Endothelial cell of umbilical vein (primary cell): ENCODE measurements around the gene TFAP2A. TPM values are rescaled to one million over a fixed set of nuclear protein-coding genes. Genes with fewer than 3 reads are reported as not detected.

Experiments
- BruUV-seq: library from RNA; stranded (reverse); fragments of 400-500 nt; replicated peaks from 2 replicates; lab custom pipeline; 2021; lab: Mats Ljungman, UMichigan
- CTCF ChIA-PET: fragments of 300-600, 350-600 bp; sonication (Branson Sonifier 250); formaldehyde crosslinking; loops from one replicate; lab custom pipeline; 2021; ENCODE audit warnings: antibody characterized with exemption, inconsistent platforms; lab: Charles Lee
- POLR2A ChIA-PET: fragments of 300-600, 350-600 bp; sonication (Branson Sonifier 250); formaldehyde crosslinking; loops from one replicate; lab custom pipeline; 2021; ENCODE audit warnings: antibody characterized with exemption, inconsistent platforms; lab: Charles Lee
- DNase-seq: peaks from one replicate; pipeline ENCODE4 v3.0.0-alpha.2; 2011; ENCODE audit warnings: low read depth, low spot score
- FAIRE-seq: peaks from 2 replicates; lab custom pipeline; 2011; peaks lifted over from hg19 to GRCh38; lab: Jason Lieb, UNC
- H2AFZ ChIP-seq: 2 replicates; pipeline ENCODE4 v1.6.0; 2012; ENCODE audit warnings: low read depth, low read length, control low read depth, inconsistent platforms
- H3K27ac ChIP-seq: 2 replicates; pipeline ENCODE4 v1.5.1; 2011; ENCODE audit warnings: low read depth, mild to moderate bottlenecking, control low read depth, low read length, moderate library complexity; ENCODE audit not compliant: insufficient read depth
- H3K27me3 ChIP-seq, 2 experiments: 2 replicates each; pipeline versions ENCODE4 v1.6.0 to v1.6.1; 2011; ENCODE audit warnings: low read length in 2 of 2, mixed read lengths in 1 of 2; ENCODE audit not compliant: control insufficient read depth in 2 of 2, insufficient read depth in 2 of 2
- H3K36me3 ChIP-seq, 2 experiments: 2 replicates in 1 of 2; 3 replicates in 1 of 2; pipeline ENCODE4 v1.5.1; 2011; ENCODE audit warnings: low read length in 2 of 2, mild to moderate bottlenecking in 1 of 2, moderate library complexity in 1 of 2; ENCODE audit not compliant: control insufficient read depth in 2 of 2, insufficient read depth in 2 of 2; ENCODE audit errors: extremely low read depth in 1 of 2
- H3K4me1 ChIP-seq: 3 replicates; pipeline ENCODE4 v1.5.1; 2011; ENCODE audit warnings: mild to moderate bottlenecking, low read length; ENCODE audit not compliant: control insufficient read depth, insufficient read depth; ENCODE audit errors: extremely low read depth
- H3K4me2 ChIP-seq: 2 replicates; pipeline ENCODE4 v1.6.1; 2011; ENCODE audit warnings: low read length, control low read depth, mixed read lengths; ENCODE audit not compliant: insufficient read depth
- H3K4me3 ChIP-seq, 3 experiments: fragments of 200-600 bp in 1 of 3; sonication (generic), shearing (Covaris generic) in 1 of 3; replicated peaks in 1 of 3; 2 replicates each; pipeline ENCODE4 v1.5.1; 2011 to 2016; ENCODE audit warnings: control low read depth in 3 of 3, low read length in 3 of 3, mild to moderate bottlenecking in 2 of 3, inconsistent platforms in 1 of 3, low read depth in 1 of 3, moderate library complexity in 1 of 3; ENCODE audit not compliant: insufficient read depth in 1 of 3
- H3K79me2 ChIP-seq: 2 replicates; pipeline ENCODE4 v1.6.0; 2012; ENCODE audit warnings: low read length, inconsistent platforms; ENCODE audit not compliant: control insufficient read depth, insufficient read depth
- H3K9ac ChIP-seq: replicated peaks from 2 replicates; pipeline ENCODE3; 2011; ENCODE audit warnings: low read length, control low read depth; ENCODE audit not compliant: insufficient read depth; ENCODE audit errors: extremely low read depth
- H3K9me1 ChIP-seq: replicated peaks from 3 replicates; pipeline ENCODE4 v1.6.0; 2011; ENCODE audit warnings: mild to moderate bottlenecking, low read length; ENCODE audit not compliant: control insufficient read depth, insufficient read depth; ENCODE audit errors: extremely low read depth
- H3K9me3 ChIP-seq: replicated peaks from 2 replicates; pipeline ENCODE4 v1.5.1; 2012; ENCODE audit warnings: low read length, inconsistent platforms; ENCODE audit not compliant: control insufficient read depth, insufficient read depth
- H4K20me1 ChIP-seq: replicated peaks from 2 replicates; pipeline ENCODE3; 2011; ENCODE audit warnings: mild to moderate bottlenecking, low read length; ENCODE audit not compliant: control insufficient read depth, insufficient read depth; ENCODE audit errors: extremely low read depth
- CTCF ChIP-seq, 2 donors: IDR thresholded peaks; 1 replicate in 1 of 2; 2 replicates in 1 of 2; pipeline ENCODE4 v1.5.1; 2011; ENCODE audit warnings: low read length in 2 of 2, mild to moderate bottlenecking in 2 of 2, moderate library complexity in 2 of 2, control low read depth in 1 of 2, inconsistent platforms in 1 of 2, low read depth in 1 of 2; ENCODE audit not compliant: insufficient read depth in 1 of 2; ENCODE audit errors: extremely low read depth in 1 of 2
- EZH2 ChIP-seq: IDR thresholded peaks from 2 replicates; pipeline ENCODE4 v1.6.1; 2012; ENCODE audit warnings: borderline replicate concordance, low read depth, mild to moderate bottlenecking, moderate library complexity, low read length, inconsistent platforms; ENCODE audit not compliant: severe bottlenecking
- FOS ChIP-seq: IDR thresholded peaks from 2 replicates; pipeline ENCODE4 v1.6.1; 2011; ENCODE audit warnings: mild to moderate bottlenecking, low read length, moderate library complexity, borderline replicate concordance; ENCODE audit not compliant: insufficient read depth
- GATA2 ChIP-seq: IDR thresholded peaks from 2 replicates; pipeline ENCODE4 v1.7.0; 2011; ENCODE audit warnings: low read depth, mild to moderate bottlenecking, moderate library complexity, mixed read lengths, low read length; ENCODE audit not compliant: insufficient read length, insufficient read depth
- JUN ChIP-seq: IDR thresholded peaks from 2 replicates; pipeline ENCODE4 v1.6.1; 2011; ENCODE audit warnings: borderline replicate concordance, low read depth; ENCODE audit not compliant: insufficient read length, insufficient read depth
- MAX ChIP-seq: IDR thresholded peaks from 2 replicates; pipeline ENCODE4 v1.6.1; 2011; ENCODE audit not compliant: insufficient read depth, insufficient read length
- MYC ChIP-seq: IDR thresholded peaks from one replicate; pipeline ENCODE4 v1.6.1; 2011; ENCODE audit warnings: mild to moderate bottlenecking, low read depth, low read length
- POLR2A ChIP-seq: IDR thresholded peaks from 2 replicates; pipeline ENCODE4 v1.6.1; 2012; ENCODE audit warnings: low read depth, mild to moderate bottlenecking, control low read depth, low read length
- POLR2AphosphoS5 ChIP-seq: IDR thresholded peaks from 2 replicates; pipeline ENCODE4 v1.6.1; 2012; ENCODE audit warnings: low read depth, mild to moderate bottlenecking, control low read depth, low read length, moderate library complexity; ENCODE audit not compliant: insufficient read depth
- dilution Hi-C: fragments of 300-500 bp; cut with MboI; formaldehyde crosslinking; loops from one replicate; pipeline ENCODE4 v1.15.0; 2019; ENCODE audit warnings: low sequenced_read_pairs; ENCODE audit not compliant: extremely low pct_ligation_motif_present
- intact Hi-C: fragments of 100-400 bp; cut with micrococcal nuclease; formaldehyde crosslinking; loops from one replicate; pipeline ENCODE4 v1.10.0; 2022
- polyA plus RNA-seq, 4 experiments: library from polyadenylated mRNA; depleted of rRNA in 3 of 4; stranded (reverse) in 3 of 4; unstranded in 1 of 4; fragments of >200 nt; gene quantifications; 2 replicates each; pipeline versions ENCODE4 v1.2.1 to v1.2.3, GENCODE V29; 2011 to 2012; ENCODE audit warnings: missing spikeins in 1 of 4
- total RNA-seq: library from RNA; stranded (reverse); gene quantifications from 2 replicates; pipeline ENCODE4 v1.2.3, GENCODE V29; 2021

TFAP2A gene
- total and polyA plus RNA-seq, 2 donors (not counting 3 experiments of a cell fraction or from before 2014, with no cell fraction given) = 0.06 TPM; not detected in 1

- Histone ChIP-seq H3K79me2 (no peaks in the 10 kb centered on the region), H3K4me3 (no peak overlapping the region), H3K4me1 (no peaks in the 10 kb centered on the region), H3K4me2 (no peak overlapping the region), H4K20me1 (no peaks in the 10 kb centered on the region), H3K9me3 (no peaks in the 10 kb centered on the region), H3K9ac (no peak overlapping the region), H3K27ac (no peak overlapping the region), H2AFZ (no peak overlapping the region), H3K9me1 (no peaks in the 10 kb centered on the region), H3K27me3 (no peaks in the 10 kb centered on the region), H3K36me3 (no peaks in the 10 kb centered on the region)
- ChIA-PET CTCF (interaction anchor here (1.0 kb wide), 1 partner anchor 17 kb away, joined by 3 read pairs; no protein-coding TSS in a partner anchor), POLR2A (no interaction called here)
- TF ChIP-seq MAX (no peak), FOS (no peak), POLR2AphosphoS5 (no peak), GATA2 (no peak), MYC (no peak), CTCF (IDR thresholded peaks at IDR 0.05; ENCODE audit: extremely low read depth in 1 of 2, insufficient read depth in 1 of 2, low read depth in 1 of 2, low read length in 2 of 2) (no peak), EZH2 (no peak), POLR2A (no peak), JUN (no peak)
- BruUV-seq = no TSS peak
- intact Hi-C loops (no loop called here), dilution Hi-C loops (no loop called here)
- DNase-seq (no peak), FAIRE-seq (no peak)
These were observed 36.5 kb upstream of the TFAP2A start for GRCh38 chr6:10451394-10451793.
